Parathyroid adenoma (tissue), 2 donors: ENCODE measurements around the gene RHBDD3.

Source experiments
- H2AFZ ChIP-seq: fragments of 300-600 bp; sonication (generic); one replicate; pipeline ENCODE4 v1.7.0; 2017; ENCODE audit warnings: antibody characterized with exemption, mild to moderate bottlenecking
- H3K27ac ChIP-seq: fragments of 300-600 bp; sonication (generic); one replicate; pipeline ENCODE4 v1.7.0; 2017
- H3K27me3 ChIP-seq: fragments of 300-600 bp; sonication (generic); one replicate; pipeline ENCODE4 v1.7.0; 2017; ENCODE audit warnings: low read length; ENCODE audit not compliant: control insufficient read depth, insufficient read depth
- H3K36me3 ChIP-seq: fragments of 300-600 bp; sonication (generic); one replicate; pipeline ENCODE4 v1.7.0; 2017; ENCODE audit warnings: low read length; ENCODE audit not compliant: control insufficient read depth, insufficient read depth
- H3K4me1 ChIP-seq: fragments of 300-600 bp; sonication (generic); one replicate; pipeline ENCODE4 v1.7.0; 2017; ENCODE audit warnings: control low read depth
- H3K4me2 ChIP-seq: fragments of 300-600 bp; sonication (generic); one replicate; pipeline ENCODE4 v1.7.0; 2017; ENCODE audit warnings: low read length
- H3K4me3 ChIP-seq: fragments of 300-600 bp; sonication (generic); one replicate; pipeline ENCODE4 v1.7.0; 2017; ENCODE audit warnings: low read depth, low read length
- H3K79me2 ChIP-seq: fragments of 300-600 bp; sonication (generic); one replicate; pipeline ENCODE4 v1.7.0; 2017; ENCODE audit warnings: control low read depth
- H3K9ac ChIP-seq: fragments of 300-600 bp; sonication (generic); one replicate; pipeline ENCODE4 v1.7.0; 2017; ENCODE audit warnings: mild to moderate bottlenecking
- H3K9me3 ChIP-seq: fragments of 300-600 bp; sonication (generic); one replicate; pipeline ENCODE4 v1.7.0; 2017; ENCODE audit warnings: low read length; ENCODE audit not compliant: control insufficient read depth
- CTCF ChIP-seq: fragments of 300-600 bp; sonication (generic); IDR thresholded peaks from one replicate; pipeline ENCODE4 v1.7.0; 2017; ENCODE audit warnings: antibody characterized with exemption, mild to moderate bottlenecking
- donor health status: primary hyperparathyroidism.

RHBDD3 gene

GRCh38 chr22:29217827-29218757 lies 49.7 kb downstream of the RHBDD3 start:
- Histone ChIP-seq H3K79me2 (no peaks in the 10 kb centered on the region), H3K4me3 (no peak overlapping the region), H3K9me3 (no peaks in the 10 kb centered on the region), H3K4me2 (no peak overlapping the region), H3K27me3 (no peaks in the 10 kb centered on the region), H3K9ac (no peak overlapping the region), H3K36me3 (no peaks in the 10 kb centered on the region), H3K27ac (no peak overlapping the region), H3K4me1 (no peaks in the 10 kb centered on the region), H2AFZ (no peak overlapping the region)
- TF ChIP-seq CTCF, result no peak

- H3K27ac ChIP-seq, result no peak overlapping the region
Measured at GRCh38 chr22:29216873-29217666, 50.7 kb downstream of the RHBDD3 start.

GRCh38 chr22:29216011-29216872 lies 51.5 kb downstream of the RHBDD3 start:
- no peaks in the 10 kb centered on the region for H3K36me3 ChIP-seq
- no peaks in the 10 kb centered on the region for H3K4me1 ChIP-seq
- TF ChIP-seq CTCF, result no peak
- no peak overlapping the region for H2AFZ ChIP-seq
- H3K9me3 ChIP-seq, result no peaks in the 10 kb centered on the region
- no peak overlapping the region for H3K9ac ChIP-seq
- no peak overlapping the region for H3K27ac ChIP-seq
- no peaks in the 10 kb centered on the region for H3K27me3 ChIP-seq
- H3K4me3 ChIP-seq, result no peak overlapping the region
- no peak overlapping the region for H3K4me2 ChIP-seq
- no peaks in the 10 kb centered on the region for H3K79me2 ChIP-seq

More at GRCh38 chr22:29216873-29217666, 50.7 kb downstream of the RHBDD3 start:
- Histone ChIP-seq H3K9me3 (no peaks in the 10 kb centered on the region), H3K4me1 (no peaks in the 10 kb centered on the region), H3K4me2 (no peak overlapping the region), H3K9ac (no peak overlapping the region), H3K4me3 (no peak overlapping the region), H3K36me3 (no peaks in the 10 kb centered on the region), H3K79me2 (no peaks in the 10 kb centered on the region), H3K27me3 (no peaks in the 10 kb centered on the region), H2AFZ (no peak overlapping the region)
- TF ChIP-seq CTCF, result no peak

GRCh38 chr22:29215012-29215860 lies 52.5 kb downstream of the RHBDD3 start:
- Histone ChIP-seq H3K36me3 (no peaks in the 10 kb centered on the region), H3K4me1 (no peaks in the 10 kb centered on the region), H2AFZ (no peak overlapping the region)

More at GRCh38 chr22:29215012-29215860, 52.5 kb downstream of the RHBDD3 start:
- Histone ChIP-seq H3K27ac (no peak overlapping the region), H3K4me2 (no peak overlapping the region), H3K4me3 (no peak overlapping the region), H3K9ac (no peak overlapping the region), H3K27me3 (no peaks in the 10 kb centered on the region), H3K9me3 (no peaks in the 10 kb centered on the region), H3K79me2 (no peaks in the 10 kb centered on the region)
- no peak for TF ChIP-seq CTCF
